Neutrophil (primary cell): ENCODE results near the gene RNASE7.

Experiments
- H3K27ac ChIP-seq: fragments of 200-600 bp; sonication (generic); 2 replicates; pipeline ENCODE4 v1.5.1; 2016; ENCODE audit warnings: mild to moderate bottlenecking, moderate library complexity
- H3K27me3 ChIP-seq: fragments of 200-600 bp; sonication (generic); 2 replicates; pipeline ENCODE4 v1.6.0; 2016; ENCODE audit warnings: mild to moderate bottlenecking
- H3K36me3 ChIP-seq: fragments of 200-600 bp; sonication (generic); 2 replicates; pipeline ENCODE4 v1.5.1; 2017
- H3K4me1 ChIP-seq, 2 experiments: fragments of 200-600 bp in 1 of 2; sonication (generic) in 1 of 2; 1 replicate in 1 of 2; 2 replicates in 1 of 2; pipeline versions ENCODE4 v1.5.1 to v1.6.1; 2013 to 2016; ENCODE audit warnings: low read depth in 1 of 2, low read length in 1 of 2, mild to moderate bottlenecking in 1 of 2, moderate library complexity in 1 of 2; ENCODE audit not compliant: control insufficient read depth in 1 of 2, insufficient read depth in 1 of 2
- H3K4me3 ChIP-seq, 2 experiments: fragments of 200-600 bp in 1 of 2; sonication (generic) in 1 of 2; 1 replicate in 1 of 2; 2 replicates in 1 of 2; pipeline ENCODE4 v1.5.1; 2013 to 2016; ENCODE audit warnings: low read depth in 1 of 2, low read length in 1 of 2, mild to moderate bottlenecking in 1 of 2, moderate library complexity in 1 of 2
- H3K9me3 ChIP-seq: fragments of 200-600 bp; sonication (generic); 2 replicates; pipeline ENCODE4 v1.5.1; 2016
- TF ChIP-seq, protein P1 (sequence below): fragments of 200-600 bp; sonication (generic); IDR thresholded peaks from 2 replicates; pipeline ENCODE4 v1.5.1; 2016; ENCODE audit warnings: antibody characterized with exemption

RNASE7 gene

DNA sequence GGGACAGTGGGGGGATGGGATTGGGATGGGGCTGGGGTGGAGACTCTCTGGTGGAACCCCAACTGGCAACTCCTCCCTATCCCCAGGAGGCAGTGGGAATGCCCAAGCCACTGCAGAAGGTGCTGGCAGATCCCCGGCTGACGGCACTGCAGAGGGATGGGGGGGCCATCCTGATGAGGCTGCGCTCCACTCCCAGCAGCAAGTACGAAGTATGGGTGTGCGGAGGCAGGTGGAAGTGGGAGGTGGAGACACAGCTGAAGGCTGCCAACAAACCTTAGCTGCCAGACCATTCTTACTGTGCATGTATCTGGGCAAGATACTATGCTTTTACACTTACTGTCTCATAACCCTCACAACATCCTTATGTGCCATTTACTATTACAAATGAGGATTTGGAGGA lies 36.1 kb downstream of the RNASE7 start:
- no peak overlapping the region for H3K4me3 ChIP-seq
- H3K27me3 ChIP-seq: peaks cover 4% of the 10 kb centered on the region
- TF ChIP-seq, protein P1, sequence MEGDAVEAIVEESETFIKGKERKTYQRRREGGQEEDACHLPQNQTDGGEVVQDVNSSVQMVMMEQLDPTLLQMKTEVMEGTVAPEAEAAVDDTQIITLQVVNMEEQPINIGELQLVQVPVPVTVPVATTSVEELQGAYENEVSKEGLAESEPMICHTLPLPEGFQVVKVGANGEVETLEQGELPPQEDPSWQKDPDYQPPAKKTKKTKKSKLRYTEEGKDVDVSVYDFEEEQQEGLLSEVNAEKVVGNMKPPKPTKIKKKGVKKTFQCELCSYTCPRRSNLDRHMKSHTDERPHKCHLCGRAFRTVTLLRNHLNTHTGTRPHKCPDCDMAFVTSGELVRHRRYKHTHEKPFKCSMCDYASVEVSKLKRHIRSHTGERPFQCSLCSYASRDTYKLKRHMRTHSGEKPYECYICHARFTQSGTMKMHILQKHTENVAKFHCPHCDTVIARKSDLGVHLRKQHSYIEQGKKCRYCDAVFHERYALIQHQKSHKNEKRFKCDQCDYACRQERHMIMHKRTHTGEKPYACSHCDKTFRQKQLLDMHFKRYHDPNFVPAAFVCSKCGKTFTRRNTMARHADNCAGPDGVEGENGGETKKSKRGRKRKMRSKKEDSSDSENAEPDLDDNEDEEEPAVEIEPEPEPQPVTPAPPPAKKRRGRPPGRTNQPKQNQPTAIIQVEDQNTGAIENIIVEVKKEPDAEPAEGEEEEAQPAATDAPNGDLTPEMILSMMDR: no peak
- H3K36me3 ChIP-seq: peaks cover 48% of the 10 kb centered on the region
- no peak overlapping the region for H3K27ac ChIP-seq
- no peaks in the 10 kb centered on the region for H3K9me3 ChIP-seq
- H3K4me1 ChIP-seq: peaks cover 6 to 7% of the 10 kb centered on the region in 2 experiments

DNA sequence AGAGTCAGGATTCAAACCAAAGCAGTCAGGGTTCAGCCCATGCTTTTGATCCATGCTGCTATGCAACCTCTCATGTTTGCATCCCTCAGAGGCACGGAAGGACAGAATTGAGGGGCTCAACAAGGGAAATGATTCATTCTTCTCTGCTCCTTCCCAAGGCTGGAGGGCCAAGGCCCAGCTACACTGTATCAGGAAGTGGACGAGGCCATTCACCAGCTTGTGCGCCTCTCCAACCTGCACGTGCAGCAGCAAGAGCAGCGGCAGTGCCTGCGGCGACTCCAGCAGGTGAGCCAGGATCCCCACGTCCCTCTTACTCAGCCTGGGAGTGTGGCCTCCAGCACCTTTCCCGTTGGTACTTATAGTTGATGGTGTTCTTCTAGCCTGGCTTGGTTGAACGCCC lies 36.6 kb downstream of the RNASE7 start:
- H3K36me3 ChIP-seq: peaks cover 48% of the 10 kb centered on the region
- TF ChIP-seq, protein P1: no peak

DNA sequence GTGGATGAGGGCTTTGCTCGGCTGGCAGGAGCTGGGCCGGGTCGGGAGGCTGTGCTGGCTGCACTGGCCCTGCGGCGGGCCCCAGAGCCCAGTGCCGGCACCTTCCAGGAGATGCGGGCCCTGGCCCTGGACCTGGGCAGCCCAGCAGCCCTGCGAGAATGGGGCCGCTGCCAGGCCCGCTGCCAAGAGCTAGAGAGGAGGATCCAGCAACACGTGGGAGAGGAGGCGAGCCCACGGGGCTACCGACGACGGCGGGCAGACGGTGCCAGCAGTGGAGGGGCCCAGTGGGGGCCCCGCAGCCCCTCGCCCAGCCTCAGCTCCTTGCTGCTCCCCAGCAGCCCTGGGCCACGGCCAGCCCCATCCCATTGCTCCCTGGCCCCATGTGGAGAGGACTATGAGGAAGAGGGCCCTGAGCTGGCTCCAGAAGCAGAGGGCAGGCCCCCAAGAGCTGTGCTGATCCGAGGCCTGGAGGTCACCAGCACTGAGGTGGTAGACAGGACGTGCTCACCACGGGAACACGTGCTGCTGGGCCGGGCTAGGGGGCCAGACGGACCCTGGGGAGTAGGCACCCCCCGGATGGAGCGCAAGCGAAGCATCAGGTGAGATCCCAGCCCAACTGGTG lies 39.5 kb downstream of the RNASE7 start:
- H3K27ac ChIP-seq: no peak overlapping the region
- peaks cover 45% of the 10 kb centered on the region for H3K36me3 ChIP-seq
- H3K4me3 ChIP-seq: no peak overlapping the region
- TF ChIP-seq, protein P1: no peak
- H3K27me3 ChIP-seq: no peaks in the 10 kb centered on the region
- H3K9me3 ChIP-seq: no peaks in the 10 kb centered on the region
- peaks cover 35 to 39% of the 10 kb centered on the region in 2 experiments for H3K4me1 ChIP-seq

More for the DNA sequence above, 36.6 kb downstream of the RNASE7 start:
- no peak overlapping the region for H3K27ac ChIP-seq
- no peaks in the 10 kb centered on the region for H3K27me3 ChIP-seq
- H3K4me3 ChIP-seq: no peak overlapping the region
- no peaks in the 10 kb centered on the region for H3K9me3 ChIP-seq
- H3K4me1 ChIP-seq: peaks cover 6 to 10% of the 10 kb centered on the region in 2 experiments

DNA sequence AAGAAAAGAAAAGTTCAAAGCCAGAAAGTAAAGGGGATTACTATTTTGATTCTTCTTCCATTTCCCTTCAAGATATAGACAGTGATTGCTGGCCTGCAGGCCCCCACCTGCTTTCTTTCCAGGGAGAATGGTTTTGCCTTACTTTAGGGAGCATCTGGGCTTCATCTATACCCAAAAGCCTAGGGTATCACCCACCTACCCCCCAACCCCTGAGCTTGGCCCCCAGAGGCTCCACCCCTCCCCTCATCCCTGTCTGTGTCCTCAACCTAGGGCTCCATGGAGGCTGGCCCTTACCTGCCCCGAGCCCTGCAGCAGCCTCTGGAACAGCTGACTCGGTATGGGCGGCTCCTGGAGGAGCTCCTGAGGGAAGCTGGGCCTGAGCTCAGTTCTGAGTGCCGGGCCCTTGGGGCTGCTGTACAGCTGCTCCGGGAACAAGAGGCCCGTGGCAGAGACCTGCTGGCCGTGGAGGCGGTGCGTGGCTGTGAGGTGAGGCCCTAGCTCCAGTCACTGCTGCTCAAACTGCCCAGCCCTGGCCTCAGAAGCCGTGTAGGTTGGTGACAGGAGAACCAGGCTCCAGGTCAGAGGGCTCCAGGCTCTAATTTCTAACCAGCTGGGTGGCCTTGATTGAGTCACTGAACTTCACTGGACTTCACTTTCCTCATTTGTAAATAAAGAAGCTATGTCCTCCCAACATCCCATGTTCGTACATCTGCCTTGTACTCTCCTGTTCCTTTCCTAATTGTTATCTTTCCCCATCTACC lies 41.6 kb downstream of the RNASE7 start:
- Histone ChIP-seq H3K9me3 (no peaks in the 10 kb centered on the region), H3K27ac (peak overlapping the region; percentile 97), H3K4me3 (no peak overlapping the region), H3K27me3 (no peaks in the 10 kb centered on the region), H3K4me1 (peaks cover 56 to 60% of the 10 kb centered on the region in 2 experiments), H3K36me3 (peaks cover 34% of the 10 kb centered on the region)
- TF ChIP-seq, protein P1: no peak

DNA sequence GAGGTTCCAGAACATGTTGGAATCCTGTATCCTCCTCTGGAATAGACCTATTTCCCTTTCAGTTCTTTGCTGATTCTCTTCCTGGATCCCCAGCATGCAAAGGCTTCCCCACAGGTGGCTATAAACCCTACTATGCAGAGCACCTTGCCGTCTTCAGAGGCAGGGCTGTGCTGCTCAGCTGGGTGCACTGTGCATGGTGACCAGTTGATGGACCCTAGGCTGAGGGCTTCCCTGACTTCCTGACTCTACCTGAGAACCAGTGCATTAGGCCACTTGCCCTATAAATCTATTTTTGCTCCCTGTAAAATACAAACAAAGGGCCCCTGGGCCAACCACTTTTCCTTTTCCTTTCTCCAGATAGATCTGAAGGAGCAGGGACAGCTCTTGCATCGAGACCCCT lies 42.2 kb downstream of the RNASE7 start:
- Histone ChIP-seq H3K4me3 (peak overlapping the region in 1 of 2 experiments; percentile 71), H3K27ac (peak overlapping the region; percentile 97), H3K9me3 (no peaks in the 10 kb centered on the region), H3K27me3 (no peaks in the 10 kb centered on the region), H3K36me3 (peaks cover 37% of the 10 kb centered on the region), H3K4me1 (peaks cover 56 to 63% of the 10 kb centered on the region in 2 experiments)
- TF ChIP-seq, protein P1: no peak
